Measurements from ENCODE around the gene COLEC11.

COLEC11 gene

GRCh38 chr2:3620834-3621233, 25.9 kb downstream of the COLEC11 start:
- TF ChIP-seq, protein P1, sequence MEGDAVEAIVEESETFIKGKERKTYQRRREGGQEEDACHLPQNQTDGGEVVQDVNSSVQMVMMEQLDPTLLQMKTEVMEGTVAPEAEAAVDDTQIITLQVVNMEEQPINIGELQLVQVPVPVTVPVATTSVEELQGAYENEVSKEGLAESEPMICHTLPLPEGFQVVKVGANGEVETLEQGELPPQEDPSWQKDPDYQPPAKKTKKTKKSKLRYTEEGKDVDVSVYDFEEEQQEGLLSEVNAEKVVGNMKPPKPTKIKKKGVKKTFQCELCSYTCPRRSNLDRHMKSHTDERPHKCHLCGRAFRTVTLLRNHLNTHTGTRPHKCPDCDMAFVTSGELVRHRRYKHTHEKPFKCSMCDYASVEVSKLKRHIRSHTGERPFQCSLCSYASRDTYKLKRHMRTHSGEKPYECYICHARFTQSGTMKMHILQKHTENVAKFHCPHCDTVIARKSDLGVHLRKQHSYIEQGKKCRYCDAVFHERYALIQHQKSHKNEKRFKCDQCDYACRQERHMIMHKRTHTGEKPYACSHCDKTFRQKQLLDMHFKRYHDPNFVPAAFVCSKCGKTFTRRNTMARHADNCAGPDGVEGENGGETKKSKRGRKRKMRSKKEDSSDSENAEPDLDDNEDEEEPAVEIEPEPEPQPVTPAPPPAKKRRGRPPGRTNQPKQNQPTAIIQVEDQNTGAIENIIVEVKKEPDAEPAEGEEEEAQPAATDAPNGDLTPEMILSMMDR (IDR thresholded peaks at IDR 0.05; ENCODE audit: control insufficient read depth, extremely low read depth, insufficient read depth), result no peak
- no peak overlapping the region for H3K4me3 ChIP-seq (ENCODE audit: low read depth, low read length)
- DNase-seq (ENCODE audit: low read depth), result no peak

DNA sequence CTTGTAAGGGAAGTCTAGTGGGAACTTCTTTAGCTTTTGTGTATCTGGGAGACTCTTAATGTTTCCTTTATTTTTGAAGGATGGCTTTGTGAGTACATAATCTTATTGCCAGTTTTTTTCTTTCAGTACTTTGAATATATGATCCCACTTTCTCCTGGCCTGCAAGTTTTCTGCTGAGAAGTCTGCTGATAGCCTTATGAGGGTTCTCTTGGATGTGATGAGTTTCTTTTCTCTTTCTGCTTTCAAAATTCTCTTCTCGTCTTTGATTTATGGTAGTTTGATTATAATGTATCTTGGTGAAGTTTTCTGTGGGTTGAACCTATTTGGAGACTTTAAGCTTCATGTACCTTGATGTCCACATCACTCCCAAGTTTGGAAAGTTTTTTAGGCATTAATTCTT, 28.1 kb downstream of the COLEC11 start:
- DNase-seq (ENCODE audit: low read depth), result no peak

DNA sequence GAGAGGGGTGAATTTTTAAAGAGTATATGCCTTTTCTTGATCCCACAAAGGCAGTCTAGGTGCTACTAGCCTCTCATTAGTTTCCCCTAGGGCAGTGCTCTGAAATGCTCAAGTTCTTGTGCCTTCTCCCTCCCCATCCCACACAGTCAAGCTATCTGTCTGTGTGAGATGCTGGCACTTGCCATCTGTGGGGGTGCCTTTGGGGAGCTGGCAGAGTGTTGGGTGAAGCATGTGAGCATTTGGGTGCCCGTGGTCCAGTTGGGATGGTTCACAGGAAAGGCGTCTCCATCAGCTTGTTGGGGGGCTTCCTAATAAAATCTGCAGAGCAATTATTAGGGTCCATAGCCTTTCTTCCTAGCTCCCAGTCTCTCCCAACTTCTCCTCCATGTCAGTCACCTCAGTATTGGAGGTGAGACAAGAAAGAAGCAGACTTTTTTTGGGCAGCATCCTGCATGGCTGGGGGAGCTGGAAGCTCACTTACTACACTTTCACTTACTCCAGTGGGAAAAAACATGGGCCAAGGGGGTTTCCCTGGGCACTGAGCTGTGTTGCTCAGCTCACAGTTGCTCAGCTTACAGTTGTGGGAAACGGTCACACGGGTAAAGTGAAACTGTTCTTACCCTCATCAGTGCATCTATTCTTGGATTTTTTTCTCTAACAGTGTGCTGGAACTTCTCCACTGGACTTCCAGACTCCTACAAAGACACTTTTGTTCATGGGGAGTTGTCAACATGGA, 29.3 kb downstream of the COLEC11 start:
- TF ChIP-seq, protein P1 (IDR thresholded peaks at IDR 0.05; ENCODE audit: control insufficient read depth, extremely low read depth, insufficient read depth), result no peak
- no peak overlapping the region for H3K4me3 ChIP-seq (ENCODE audit: low read depth, low read length)
- no peak for DNase-seq (ENCODE audit: low read depth)

More for the DNA sequence above, 28.1 kb downstream of the COLEC11 start:
- no peak overlapping the region for H3K4me3 ChIP-seq (ENCODE audit: low read depth, low read length)
- TF ChIP-seq, protein P1 (IDR thresholded peaks at IDR 0.05; ENCODE audit: control insufficient read depth, extremely low read depth, insufficient read depth), result no peak

DNA sequence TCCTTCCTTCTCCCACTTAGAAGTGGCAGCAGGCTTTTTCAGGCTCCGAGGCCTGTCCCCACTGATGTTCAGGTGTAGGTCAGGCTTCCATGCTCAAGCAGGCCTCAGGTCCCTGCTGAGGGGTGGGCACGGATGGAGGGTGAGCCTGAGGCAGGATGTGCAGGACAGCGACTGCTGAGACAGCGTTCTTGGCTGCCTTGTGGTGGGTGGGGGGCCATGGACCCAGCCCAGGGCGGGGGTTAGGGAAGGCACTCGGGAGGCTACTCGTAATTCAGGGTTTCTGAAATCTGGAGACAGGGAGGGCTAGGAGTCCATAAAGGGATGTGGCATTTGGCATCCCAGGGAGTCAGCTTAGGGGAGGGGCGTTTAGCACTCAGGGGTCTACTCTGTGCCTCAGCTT, 30.3 kb downstream of the COLEC11 start:
- TF ChIP-seq, protein P1 (IDR thresholded peaks at IDR 0.05; ENCODE audit: control insufficient read depth, extremely low read depth, insufficient read depth), result no peak
- H3K4me3 ChIP-seq (ENCODE audit: low read depth, low read length), result no peak overlapping the region
- no peak for DNase-seq (ENCODE audit: low read depth)

- TF ChIP-seq, protein P1 (IDR thresholded peaks at IDR 0.05; ENCODE audit: control insufficient read depth, extremely low read depth, insufficient read depth), result no peak
- no peak overlapping the region for H3K4me3 ChIP-seq (ENCODE audit: low read depth, low read length)
- DNase-seq (ENCODE audit: low read depth), result no peak
Observed at GRCh38 chr2:3626118-3626811, 31.4 kb downstream of the COLEC11 start.

DNA sequence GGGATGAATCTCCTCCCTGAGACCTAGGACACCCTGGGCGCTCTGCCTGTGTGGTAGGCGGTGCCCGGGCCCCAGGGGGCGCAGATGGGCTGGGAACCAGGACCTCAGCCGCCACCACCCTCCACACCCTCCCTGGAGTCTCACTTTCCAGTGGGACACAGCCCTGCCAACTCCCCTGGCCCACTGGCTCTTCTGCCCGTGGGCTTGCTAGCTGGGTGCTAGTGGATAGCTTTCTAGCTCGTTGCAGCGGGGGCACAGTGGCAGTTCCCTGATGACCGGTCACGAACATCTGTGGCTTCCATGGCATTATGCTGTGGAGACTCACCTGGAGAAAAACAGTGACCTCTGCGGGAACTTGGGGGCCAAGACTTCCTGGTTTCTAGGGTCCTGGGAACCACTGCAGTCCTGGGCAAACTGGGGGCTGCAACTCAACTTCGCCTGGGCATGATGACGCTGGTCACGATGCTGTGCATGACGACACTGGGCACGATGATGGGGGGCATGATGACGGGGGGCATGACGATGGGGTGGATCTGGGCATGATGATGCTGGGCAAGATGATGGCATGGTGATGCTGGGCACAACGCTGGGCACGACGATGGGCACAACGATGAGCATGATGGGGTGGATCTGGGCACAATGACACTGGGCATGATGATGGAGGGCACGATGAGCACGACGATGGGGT, 32.0 kb downstream of the COLEC11 start:
- no peak for DNase-seq (ENCODE audit: low read depth)
- H3K4me3 ChIP-seq (ENCODE audit: low read depth, low read length), result no peak overlapping the region
- TF ChIP-seq, protein P1 (IDR thresholded peaks at IDR 0.05; ENCODE audit: control insufficient read depth, extremely low read depth, insufficient read depth), result no peak
